Stromal cell of bone marrow (primary cell): Measurements from ENCODE around the gene CSNK1G1.
A peak's percentile ranks its signal among the peaks of the same experiment; 100 is the strongest.

ENCODE experiments used
- DNase-seq: peaks from one replicate; pipeline ENCODE4 v3.0.0-alpha.2; 2012; ENCODE audit warnings: low read depth

The CSNK1G1 gene

GRCh38 chr15:64287953-64288352 lies 68.0 kb downstream of the CSNK1G1 start:
- DNase-seq, result no peak

- no peak for DNase-seq
Observed at GRCh38 chr15:64286473-64286872, 69.5 kb downstream of the CSNK1G1 start.

GRCh38 chr15:64285871-64286270 lies 70.1 kb downstream of the CSNK1G1 start:
- no peak for DNase-seq

- DNase-seq, result no peak
Observed at GRCh38 chr15:64285150-64285549, 70.8 kb downstream of the CSNK1G1 start.

- DNase-seq, result peak; percentile 44
Observed at GRCh38 chr15:64284042-64284441, 71.9 kb downstream of the CSNK1G1 start.

- no peak for DNase-seq
Observed at GRCh38 chr15:64282701-64283100, 73.3 kb downstream of the CSNK1G1 start.

- DNase-seq, result no peak
Observed at GRCh38 chr15:64279131-64279530, 76.8 kb downstream of the CSNK1G1 start.

- no peak for DNase-seq
Observed at GRCh38 chr15:64275934-64276333, 80.0 kb downstream of the CSNK1G1 start.

- no peak for DNase-seq
Observed at GRCh38 chr15:64274341-64274950, 81.5 kb downstream of the CSNK1G1 start.

GRCh38 chr15:64267331-64267973 lies 88.5 kb downstream of the CSNK1G1 start:
- no peak for DNase-seq

GRCh38 chr15:64265188-64265587 lies 90.8 kb downstream of the CSNK1G1 start:
- DNase-seq, result peak; percentile 49

GRCh38 chr15:64264502-64264901 lies 91.5 kb downstream of the CSNK1G1 start:
- DNase-seq, result no peak

- no peak for DNase-seq
Observed at GRCh38 chr15:64263567-64263966, 92.4 kb downstream of the CSNK1G1 start.

- no peak for DNase-seq
Observed at GRCh38 chr15:64256051-64256450, 99.9 kb downstream of the CSNK1G1 start.

- no peak for DNase-seq
Observed at GRCh38 chr15:64251658-64252057, 104.3 kb downstream of the CSNK1G1 start.

- DNase-seq, result no peak
Observed at GRCh38 chr15:64251121-64251520, 104.9 kb downstream of the CSNK1G1 start.

GRCh38 chr15:64249883-64250575 lies 105.9 kb downstream of the CSNK1G1 start:
- DNase-seq, result no peak

GRCh38 chr15:64249406-64249805 lies 106.6 kb downstream of the CSNK1G1 start:
- no peak for DNase-seq

- DNase-seq, result peak; percentile 66
Observed at GRCh38 chr15:64247906-64248541, 107.9 kb downstream of the CSNK1G1 start.

- DNase-seq, result no peak
Observed at GRCh38 chr15:64247535-64247905, 108.5 kb downstream of the CSNK1G1 start.

- peak; percentile 77 for DNase-seq
Observed at GRCh38 chr15:64246364-64247189, 109.4 kb downstream of the CSNK1G1 start.

- DNase-seq, result no peak
Observed at GRCh38 chr15:64245405-64245804, 110.6 kb downstream of the CSNK1G1 start.
